Mesendoderm (in vitro differentiated cells): ENCODE measurements around the gene PEX14.

Experiments used
- DNase-seq: peaks from one replicate; pipeline ENCODE4 v3.0.0; 2013
- H2AK5ac ChIP-seq: 2 replicates; pipeline ENCODE4 v1.6.1; 2013; ENCODE audit warnings: low read length, inconsistent platforms
- H2BK120ac ChIP-seq: 2 replicates; pipeline ENCODE4 v1.6.1; 2013; ENCODE audit warnings: low read depth, mild to moderate bottlenecking, low read length, moderate library complexity, mixed read lengths
- H2BK15ac ChIP-seq: replicated peaks from 2 replicates; pipeline ENCODE4 v1.6.1; 2013; ENCODE audit warnings: low read depth, mild to moderate bottlenecking, moderate library complexity
- H2BK5ac ChIP-seq: 2 replicates; pipeline ENCODE4 v1.6.1; 2013; ENCODE audit warnings: low read length, inconsistent platforms
- H3K18ac ChIP-seq: 2 replicates; pipeline ENCODE4 v1.6.1; 2013; ENCODE audit warnings: mild to moderate bottlenecking, low read length, mixed read lengths
- H3K23ac ChIP-seq: one replicate; pipeline ENCODE4 v1.6.1; 2013; ENCODE audit warnings: low read length
- H3K27ac ChIP-seq: 2 replicates; pipeline ENCODE4 v1.5.1; 2013; ENCODE audit warnings: low read depth, mild to moderate bottlenecking, inconsistent platforms, low read length, moderate library complexity
- H3K27me3 ChIP-seq: 2 replicates; pipeline ENCODE4 v1.6.1; 2013; ENCODE audit warnings: low read length, control low read depth, mild to moderate bottlenecking, inconsistent platforms; ENCODE audit not compliant: insufficient read depth, poor library complexity
- H3K36me3 ChIP-seq: 2 replicates; pipeline ENCODE4 v1.6.1; 2013; ENCODE audit warnings: low read length, inconsistent platforms; ENCODE audit not compliant: control insufficient read depth, insufficient read depth
- H3K4ac ChIP-seq: one replicate; pipeline ENCODE4 v1.6.1; 2013; ENCODE audit warnings: low read depth, mild to moderate bottlenecking, low read length, moderate library complexity
- H3K4me1 ChIP-seq: 2 replicates; pipeline ENCODE4 v1.6.1; 2013; ENCODE audit warnings: low read depth, low read length, inconsistent platforms; ENCODE audit not compliant: control insufficient read depth
- H3K4me2 ChIP-seq: 2 replicates; pipeline ENCODE4 v1.6.1; 2013; ENCODE audit warnings: low read length
- H3K4me3 ChIP-seq: 2 replicates; pipeline ENCODE4 v1.5.1; 2013; ENCODE audit warnings: mild to moderate bottlenecking, low read length
- H3K56ac ChIP-seq: one replicate; pipeline ENCODE4 v1.6.1; 2013; ENCODE audit warnings: low read length
- H3K79me1 ChIP-seq: 2 replicates; pipeline ENCODE4 v1.6.1; 2013; ENCODE audit warnings: low read length, inconsistent platforms
- H3K79me2 ChIP-seq: 2 replicates; pipeline ENCODE4 v1.6.1; 2013; ENCODE audit warnings: mild to moderate bottlenecking, low read length; ENCODE audit not compliant: control insufficient read depth, insufficient read depth
- H3K9ac ChIP-seq: 2 replicates; pipeline ENCODE4 v1.6.1; 2013; ENCODE audit warnings: low read length, inconsistent platforms
- H4K5ac ChIP-seq: one replicate; pipeline ENCODE4 v1.6.1; 2013; ENCODE audit warnings: low read length
- H4K8ac ChIP-seq: one replicate; pipeline ENCODE4 v1.6.1; 2013; ENCODE audit warnings: low read depth, mild to moderate bottlenecking, control low read depth, low read length, moderate library complexity
- WGBS: extraction: QIAGEN DNeasy Blood & Tissue Kit; methylation state at CpG from one replicate; pipeline ENCODE4 v1.1.7; 2013; ENCODE audit warnings: low lambda C conversion rate, missing lambda C conversion rate; ENCODE audit not compliant: insufficient coverage; ENCODE audit errors: extremely low coverage; 5-methylcytosine and 5-hydroxymethylcytosine counted together

PEX14 gene

DNA sequence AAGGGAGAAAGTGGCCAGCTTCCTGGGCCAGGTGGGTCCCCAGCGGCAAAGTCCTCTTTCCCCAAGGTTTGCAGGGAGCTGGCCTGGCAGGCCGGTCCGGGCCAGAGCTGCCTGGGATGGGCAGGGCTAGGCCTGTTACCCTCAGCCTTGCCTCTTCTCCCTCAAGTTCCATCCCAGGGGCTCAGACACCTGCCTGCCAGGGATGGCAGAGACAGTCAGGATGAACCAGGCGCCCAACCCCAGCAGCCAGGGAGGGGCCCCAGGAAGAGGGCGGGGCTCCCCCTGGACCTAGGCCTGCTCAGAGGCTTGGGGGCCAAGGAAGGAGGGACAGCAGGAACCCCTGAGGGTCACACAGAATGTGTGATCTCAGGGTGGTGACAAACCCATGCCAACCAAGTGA is 201.1 kb downstream of the PEX14 start:
- Histone ChIP-seq H3K27ac (no peak overlapping the region), H3K36me3 (no peaks in the 10 kb centered on the region), H3K23ac (no peak overlapping the region), H4K8ac (no peak overlapping the region), H3K56ac (no peak overlapping the region), H3K79me1 (no peaks in the 10 kb centered on the region), H3K4me3 (no peak overlapping the region), H3K79me2 (no peaks in the 10 kb centered on the region), H3K4me2 (no peak overlapping the region), H2BK15ac (no peak overlapping the region), H2AK5ac (no peak overlapping the region), H2BK120ac (no peak overlapping the region), H3K9ac (no peak overlapping the region), H2BK5ac (no peak overlapping the region), H3K27me3 (no peaks in the 10 kb centered on the region), H3K4me1 (peaks cover 4% of the 10 kb centered on the region), H3K18ac (no peak overlapping the region), H3K4ac (no peak overlapping the region), H4K5ac (no peak overlapping the region)
- no CpG with 5 or more reads among the region's 5 CpGs for WGBS
- DNase-seq = no peak

DNA sequence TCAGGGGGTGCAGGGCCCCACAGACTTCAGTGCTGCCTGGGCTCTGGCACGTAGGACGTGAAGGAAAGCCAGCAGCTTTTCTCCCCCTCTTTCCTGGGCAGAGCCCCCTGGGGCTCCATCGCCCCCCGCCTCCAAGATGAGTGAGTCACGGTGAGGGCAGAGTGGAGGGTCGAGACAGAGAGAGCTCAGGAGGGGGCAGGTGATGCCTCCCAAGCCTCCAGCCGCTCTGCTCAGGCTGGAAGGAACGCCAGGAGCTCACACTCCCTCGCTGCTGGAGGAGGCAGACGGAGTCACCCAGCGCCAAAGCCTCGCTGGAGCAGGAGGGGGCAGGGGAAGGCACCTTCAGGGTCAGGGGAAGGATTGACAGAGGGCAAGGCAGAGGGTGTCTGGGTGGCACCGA is 202.2 kb downstream of the PEX14 start:
- Histone ChIP-seq H2AK5ac (no peak overlapping the region), H3K18ac (no peak overlapping the region), H3K56ac (no peak overlapping the region), H3K4me3 (no peak overlapping the region), H2BK5ac (no peak overlapping the region), H3K79me1 (no peaks in the 10 kb centered on the region), H4K8ac (no peak overlapping the region), H3K4me2 (no peak overlapping the region), H3K4me1 (peaks cover 4% of the 10 kb centered on the region), H3K27ac (no peak overlapping the region), H3K36me3 (no peaks in the 10 kb centered on the region), H3K23ac (peak overlapping the region; percentile 1), H3K9ac (no peak overlapping the region), H3K79me2 (no peaks in the 10 kb centered on the region), H2BK120ac (no peak overlapping the region), H2BK15ac (no peak overlapping the region), H3K27me3 (no peaks in the 10 kb centered on the region), H3K4ac (no peak overlapping the region), H4K5ac (no peak overlapping the region)
- no CpG with 5 or more reads among the region's 13 CpGs for WGBS
- DNase-seq = no peak

DNA sequence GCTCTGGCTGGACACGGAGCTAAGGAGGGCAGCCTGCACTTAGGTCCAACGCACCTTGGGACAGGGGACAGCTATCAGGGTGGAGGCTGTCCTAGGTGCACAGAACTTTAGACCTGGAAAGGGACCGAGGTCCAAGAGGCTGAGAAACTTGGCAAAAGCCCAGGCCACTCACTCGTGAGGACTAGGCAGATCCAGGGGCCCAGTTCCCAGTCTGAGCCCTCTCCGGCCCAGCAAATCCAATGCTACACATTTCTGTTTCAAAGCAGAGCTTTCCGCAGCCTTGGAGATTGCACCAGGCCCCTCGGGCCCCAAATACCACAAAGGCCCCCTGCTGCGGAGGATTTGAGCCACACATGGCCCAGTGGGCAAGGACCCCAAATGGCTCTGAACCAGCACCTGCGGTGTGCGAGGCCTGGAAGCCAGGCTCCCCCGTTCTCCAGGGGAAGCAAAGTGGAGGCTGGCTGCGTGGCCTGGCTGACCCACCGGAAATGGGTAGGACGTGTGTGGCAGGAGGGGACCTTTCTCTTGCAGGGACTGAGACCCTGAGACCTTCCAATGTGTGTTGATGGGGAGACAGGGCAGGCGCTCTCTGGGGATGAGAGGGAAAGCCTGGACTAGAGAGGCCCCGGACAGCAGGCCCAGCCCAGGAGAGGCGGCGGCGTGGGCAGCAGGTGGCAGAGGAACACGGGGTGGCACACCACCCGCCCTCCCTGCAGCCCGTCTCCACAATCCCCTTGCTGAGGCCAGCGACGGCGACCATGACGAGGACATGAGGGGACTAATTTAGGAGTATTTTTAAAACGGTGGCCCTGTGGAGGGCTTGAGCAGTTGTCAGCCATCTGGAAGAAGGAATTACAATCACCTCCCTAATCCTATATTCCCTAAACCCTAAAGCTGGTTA is 203.0 kb downstream of the PEX14 start:
- WGBS = no CpG with 5 or more reads among the region's 27 CpGs

DNA sequence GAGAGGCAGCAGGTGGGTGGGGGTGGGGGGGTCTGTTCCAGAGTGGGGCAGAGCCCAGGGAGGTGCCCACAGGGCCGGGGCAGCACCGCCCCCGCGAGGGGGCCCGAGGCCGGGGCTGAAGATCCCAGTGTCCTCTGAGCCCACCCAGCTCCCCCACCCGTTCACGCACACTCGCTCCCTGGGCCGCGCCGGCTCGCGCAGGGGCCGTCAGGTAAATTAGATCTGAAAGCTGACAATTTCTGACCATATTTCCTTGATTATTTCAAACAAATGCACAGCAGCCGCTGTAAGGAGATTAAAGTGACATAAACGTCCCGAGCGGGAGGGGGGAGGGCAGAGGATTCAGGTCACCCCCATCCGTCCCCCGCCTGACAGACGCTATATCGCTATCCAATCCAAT is 203.7 kb downstream of the PEX14 start:
- no peak overlapping the region for H2BK120ac ChIP-seq
- H3K27ac ChIP-seq = no peak overlapping the region
- no peaks in the 10 kb centered on the region for H3K79me2 ChIP-seq
- no peaks in the 10 kb centered on the region for H3K36me3 ChIP-seq
- H3K4ac ChIP-seq = no peak overlapping the region
- H3K23ac ChIP-seq = no peak overlapping the region
- peaks cover 16% of the 10 kb centered on the region for H3K4me1 ChIP-seq
- H3K4me3 ChIP-seq = no peak overlapping the region
- H3K4me2 ChIP-seq = no peak overlapping the region
- no peak for DNase-seq
- H2BK5ac ChIP-seq = no peak overlapping the region
- no peak overlapping the region for H3K9ac ChIP-seq
- no peak overlapping the region for H2AK5ac ChIP-seq
- H3K18ac ChIP-seq = no peak overlapping the region
- WGBS = no CpG with 5 or more reads among the region's 23 CpGs
- H4K5ac ChIP-seq = no peak overlapping the region
- H2BK15ac ChIP-seq = no peak overlapping the region
- H3K79me1 ChIP-seq = no peaks in the 10 kb centered on the region
- no peaks in the 10 kb centered on the region for H3K27me3 ChIP-seq
- no peak overlapping the region for H3K56ac ChIP-seq
- H4K8ac ChIP-seq = no peak overlapping the region

More for the DNA sequence above, 203.0 kb downstream of the PEX14 start:
- no peak for DNase-seq
- no peak overlapping the region for H3K9ac ChIP-seq
- H3K23ac ChIP-seq = no peak overlapping the region
- H3K56ac ChIP-seq = peak overlapping the region; percentile 25
- no peak overlapping the region for H4K8ac ChIP-seq
- no peak overlapping the region for H2AK5ac ChIP-seq
- no peak overlapping the region for H3K27ac ChIP-seq
- no peak overlapping the region for H3K4me3 ChIP-seq
- H3K79me1 ChIP-seq = no peaks in the 10 kb centered on the region
- H3K4ac ChIP-seq = no peak overlapping the region
- no peaks in the 10 kb centered on the region for H3K79me2 ChIP-seq
- H2BK15ac ChIP-seq = no peak overlapping the region
- no peak overlapping the region for H2BK120ac ChIP-seq
- no peaks in the 10 kb centered on the region for H3K27me3 ChIP-seq
- no peak overlapping the region for H3K18ac ChIP-seq
- H4K5ac ChIP-seq = no peak overlapping the region
- no peak overlapping the region for H2BK5ac ChIP-seq
- H3K36me3 ChIP-seq = no peaks in the 10 kb centered on the region
- H3K4me1 ChIP-seq = peaks cover 9% of the 10 kb centered on the region
- no peak overlapping the region for H3K4me2 ChIP-seq

DNA sequence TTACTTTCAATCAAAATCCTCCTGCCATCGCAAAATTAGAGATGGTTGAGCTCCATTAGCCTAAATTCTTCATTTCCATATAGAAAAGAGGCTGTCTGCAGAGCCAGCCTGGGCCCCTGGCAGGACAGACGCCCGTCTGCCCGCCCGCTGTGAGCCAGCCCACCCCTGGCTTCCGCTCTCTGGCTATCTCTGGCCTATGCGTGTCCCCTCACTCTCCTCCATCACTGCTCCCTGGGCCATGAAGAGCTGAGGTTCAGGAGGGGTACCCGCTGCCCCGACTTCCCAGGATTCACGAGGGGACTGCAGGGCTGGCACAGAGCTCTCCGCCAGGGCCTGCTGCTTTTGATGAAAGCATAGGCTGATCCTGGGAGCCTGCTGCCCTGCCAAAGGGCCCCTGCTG is 204.1 kb downstream of the PEX14 start:
- Histone ChIP-seq H3K79me2 (no peaks in the 10 kb centered on the region), H2AK5ac (no peak overlapping the region), H3K27ac (no peak overlapping the region), H3K23ac (no peak overlapping the region), H3K27me3 (no peaks in the 10 kb centered on the region), H2BK15ac (no peak overlapping the region), H3K4me1 (peaks cover 19% of the 10 kb centered on the region), H3K36me3 (no peaks in the 10 kb centered on the region), H3K4me2 (no peak overlapping the region), H3K56ac (no peak overlapping the region), H3K4me3 (no peak overlapping the region), H4K8ac (no peak overlapping the region), H2BK5ac (no peak overlapping the region), H3K4ac (no peak overlapping the region), H3K79me1 (no peaks in the 10 kb centered on the region), H3K18ac (no peak overlapping the region), H2BK120ac (no peak overlapping the region), H4K5ac (no peak overlapping the region), H3K9ac (no peak overlapping the region)
- WGBS = no CpG with 5 or more reads among the region's 11 CpGs
- no peak for DNase-seq
